ENCODE measurements around the gene CACNA1A. TPM values are rescaled to one million over a fixed set of nuclear protein-coding genes. Genes with fewer than 3 reads are reported as not detected.
A peak's percentile ranks its signal among the peaks of the same experiment; 100 is the strongest.
"Not testable (repeated sequence)": the region's sequence is repeated elsewhere in the genome, so short reads cannot be mapped to it uniquely, and the experiment has no call there.

CACNA1A gene
- total RNA-seq, 1 donor from 2014 or later: 26.7 TPM

DNA sequence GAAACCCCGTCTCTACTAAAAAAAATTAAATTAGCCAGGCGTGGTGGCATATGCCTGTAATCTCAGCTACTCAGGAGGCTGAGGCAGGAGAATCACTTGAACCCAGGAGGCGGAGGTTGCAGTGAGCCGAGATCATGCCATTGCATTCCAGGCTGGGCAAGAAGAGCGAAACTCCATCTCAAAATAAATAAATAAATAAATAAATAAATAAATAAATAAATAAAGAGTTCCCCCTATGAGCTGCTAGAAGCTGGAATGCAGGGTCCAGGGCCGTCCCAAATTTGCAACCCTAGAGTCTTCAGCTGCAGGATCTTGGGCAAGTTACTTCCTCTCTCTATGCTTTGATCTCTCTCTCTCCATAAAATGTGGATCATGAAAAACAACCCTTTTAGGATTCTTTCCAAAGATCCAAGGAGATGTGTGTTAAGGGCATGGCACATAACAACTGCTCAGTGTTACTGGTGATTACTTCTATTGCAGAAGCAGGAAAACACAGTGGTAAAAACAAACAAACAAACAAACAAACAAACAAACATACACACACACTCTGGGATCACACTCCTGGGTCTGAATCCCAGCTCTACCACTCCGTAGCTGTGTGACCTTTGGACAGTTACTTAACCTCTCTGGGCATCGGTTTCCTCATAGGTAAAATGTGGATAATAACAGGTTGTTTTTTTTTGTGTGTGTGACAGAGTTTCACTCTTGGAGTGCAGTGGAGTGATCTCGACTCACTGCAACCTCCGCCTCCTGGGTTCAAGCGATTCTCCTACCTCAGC, 78.8 kb downstream of the CACNA1A start:
- no peak for DNase-seq (ENCODE audit: low spot score)

DNA sequence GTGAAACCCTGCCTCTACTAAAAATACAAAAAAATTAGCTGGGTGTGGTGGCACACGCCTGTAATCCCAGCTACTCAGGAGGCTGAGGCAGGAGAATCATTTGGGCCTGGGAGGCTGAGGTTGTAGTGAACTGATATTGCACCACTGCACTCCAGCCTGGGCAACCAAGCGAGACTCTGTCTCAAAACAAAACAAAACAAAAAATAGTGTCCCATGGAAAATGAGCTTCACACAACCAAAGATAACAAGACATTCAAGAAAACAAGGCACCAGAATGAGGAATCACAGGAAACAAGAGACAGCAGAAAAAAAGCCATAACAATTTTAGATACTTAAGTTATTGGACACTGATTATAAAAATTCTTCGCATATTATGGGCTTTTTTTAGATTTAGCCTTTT, 80.4 kb downstream of the CACNA1A start:
- DNase-seq (ENCODE audit: low spot score): not testable (repeated sequence)

DNA sequence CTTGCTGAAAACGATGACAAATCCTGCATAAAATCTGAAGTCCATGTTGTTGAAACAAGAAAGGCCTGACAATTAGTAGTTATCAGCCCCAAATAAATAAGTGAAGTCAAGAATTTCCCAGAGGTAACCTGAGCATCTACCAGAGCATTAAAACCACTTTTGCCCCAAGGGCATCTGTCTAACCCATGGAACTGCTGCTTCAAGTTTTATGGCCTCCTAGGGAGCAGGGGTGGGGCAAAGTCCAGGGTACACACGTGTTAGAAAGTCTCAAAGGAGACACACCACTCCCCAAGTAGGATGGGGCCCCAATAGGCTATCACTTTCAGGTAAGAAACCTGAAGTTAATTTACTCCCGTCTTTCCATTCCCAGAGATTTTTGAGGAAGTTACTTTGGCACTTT, 81.1 kb downstream of the CACNA1A start:
- DNase-seq (ENCODE audit: low spot score): no peak

DNA sequence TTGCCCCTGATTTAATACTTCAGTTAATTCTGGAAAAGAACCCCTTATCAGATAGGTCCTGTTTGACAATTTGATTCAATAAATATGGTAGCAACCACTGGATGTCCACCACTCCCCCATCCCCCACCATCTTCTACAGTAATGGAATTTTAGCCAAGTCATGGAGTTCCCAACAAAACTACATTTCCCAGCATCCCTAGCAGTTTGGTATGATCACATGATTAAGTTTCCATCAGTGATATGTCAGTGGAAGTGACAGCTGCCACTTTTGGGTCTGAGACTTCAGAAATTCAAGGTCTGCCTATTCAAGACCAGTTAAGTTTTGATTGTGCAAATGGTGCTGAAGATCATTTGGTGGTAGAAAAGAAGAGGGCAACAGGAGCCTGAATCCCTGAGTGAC, 85.5 kb downstream of the CACNA1A start:
- no peak for DNase-seq (ENCODE audit: low spot score)

GRCh38 chr19:13417054-13417453, 89.2 kb downstream of the CACNA1A start:
- no peak for DNase-seq (ENCODE audit: low spot score)

DNA sequence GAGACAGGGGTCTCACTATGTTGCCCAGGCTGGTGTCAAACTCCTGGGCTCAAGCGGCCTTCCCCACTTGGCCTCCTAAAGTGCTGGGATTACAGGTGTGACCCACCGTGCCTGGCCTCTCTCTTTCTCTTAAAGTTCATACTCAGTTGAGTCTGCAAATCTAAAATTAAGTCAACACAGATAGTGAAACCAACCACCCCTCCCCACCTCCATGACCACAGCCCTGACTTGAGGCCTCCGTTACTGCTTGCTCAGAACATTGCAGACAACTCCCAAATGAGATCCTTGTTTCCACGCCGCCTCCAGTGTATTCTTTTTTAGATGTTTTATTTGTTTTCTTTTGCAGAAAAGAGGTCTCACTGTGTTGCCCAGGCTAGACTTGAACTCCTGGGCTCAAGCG, 94.4 kb downstream of the CACNA1A start:
- no peak for DNase-seq (ENCODE audit: low spot score)

GRCh38 chr19:13410946-13411345, 95.3 kb downstream of the CACNA1A start:
- no peak for DNase-seq (ENCODE audit: low spot score)

GRCh38 chr19:13408889-13409518, 97.3 kb downstream of the CACNA1A start:
- no peak for DNase-seq (ENCODE audit: low spot score)

GRCh38 chr19:13404236-13404635, 102.0 kb downstream of the CACNA1A start:
- no peak for DNase-seq (ENCODE audit: low spot score)

GRCh38 chr19:13401388-13401787, 104.9 kb downstream of the CACNA1A start:
- no peak for DNase-seq (ENCODE audit: low spot score)

DNA sequence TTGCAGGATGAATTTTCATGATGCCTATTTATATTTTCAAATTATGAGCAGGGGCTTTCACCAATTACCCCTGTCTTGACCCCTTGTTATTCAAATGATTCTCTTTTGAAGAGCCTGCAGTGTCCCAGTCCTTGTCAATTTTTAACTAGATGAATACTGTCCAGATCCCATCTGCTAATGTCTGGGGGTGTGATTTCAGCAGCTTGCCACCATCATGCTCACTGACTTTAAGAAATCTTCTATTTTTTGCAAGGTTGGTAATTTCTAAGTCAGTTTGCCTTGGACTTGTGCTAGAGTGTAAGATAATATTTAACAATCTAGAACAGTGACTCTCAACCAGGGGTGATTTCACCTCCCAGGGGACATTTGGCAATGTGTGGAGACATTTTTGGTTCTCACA, 106.0 kb downstream of the CACNA1A start:
- DNase-seq (ENCODE audit: low spot score): no peak

DNA sequence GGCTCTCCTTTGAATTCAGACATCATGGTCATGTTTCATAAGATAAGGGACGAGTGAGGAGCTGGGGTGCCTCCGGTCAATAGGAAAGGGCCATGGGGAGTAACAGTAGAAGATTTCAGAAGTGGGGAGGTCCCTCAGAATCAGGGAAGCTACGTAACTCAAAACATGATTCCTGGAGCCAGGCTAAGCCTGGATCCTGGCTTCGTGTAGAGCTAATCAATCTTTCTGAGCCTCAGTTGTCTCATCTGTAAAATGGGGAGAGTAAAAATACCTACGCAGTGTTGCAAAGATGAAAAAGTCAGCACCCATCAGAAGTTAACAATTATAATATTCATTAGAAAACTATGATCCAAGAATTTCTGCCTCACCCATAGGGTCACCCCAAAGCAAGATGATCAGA, 106.5 kb downstream of the CACNA1A start:
- no peak for DNase-seq (ENCODE audit: low spot score)

DNA sequence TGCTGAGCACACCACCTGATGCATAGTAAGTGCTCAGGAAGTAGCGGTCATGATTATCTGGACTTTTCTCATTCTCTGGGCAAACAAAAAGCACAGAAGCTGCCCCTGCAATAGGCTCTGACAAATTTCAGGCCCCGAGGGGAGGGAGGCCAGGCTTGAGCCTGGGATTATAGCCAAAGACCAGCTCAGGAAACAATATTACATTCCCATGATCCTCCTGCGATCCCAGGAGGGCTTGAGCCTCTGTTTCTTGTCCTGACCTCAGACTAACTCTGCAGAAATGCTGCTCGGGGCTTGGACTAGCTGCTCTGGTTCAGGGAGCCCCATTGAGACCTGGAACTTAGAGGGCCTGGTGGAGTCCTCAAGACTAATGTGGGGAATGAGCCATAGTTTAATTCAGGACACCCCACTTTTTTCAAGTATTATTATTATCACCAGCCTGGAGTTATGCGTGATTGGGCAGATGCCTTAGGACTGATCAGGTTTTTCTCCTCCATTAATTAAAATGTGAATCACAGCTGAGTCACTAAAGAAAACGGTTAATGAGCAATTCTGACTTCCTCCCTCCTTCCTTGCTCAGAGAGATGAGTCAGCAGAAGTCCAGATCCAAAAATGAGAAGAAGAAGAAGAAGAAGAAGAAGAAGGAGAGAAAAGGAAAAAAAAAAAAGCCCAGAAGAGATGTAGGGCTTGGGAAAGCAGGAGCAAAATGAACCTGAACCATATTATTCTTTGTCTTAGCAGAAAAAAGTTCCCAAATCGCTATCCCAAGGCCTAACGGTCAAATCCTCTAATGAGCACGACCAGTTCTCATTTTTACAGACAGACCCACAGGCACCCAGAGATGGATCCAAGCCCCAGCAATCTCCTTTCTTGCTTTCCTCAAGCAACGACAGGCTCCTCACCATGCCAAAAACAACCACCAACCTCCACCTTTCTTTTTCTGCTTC, 107.2 kb downstream of the CACNA1A start:
- DNase-seq (ENCODE audit: low spot score): peak; percentile 39

DNA sequence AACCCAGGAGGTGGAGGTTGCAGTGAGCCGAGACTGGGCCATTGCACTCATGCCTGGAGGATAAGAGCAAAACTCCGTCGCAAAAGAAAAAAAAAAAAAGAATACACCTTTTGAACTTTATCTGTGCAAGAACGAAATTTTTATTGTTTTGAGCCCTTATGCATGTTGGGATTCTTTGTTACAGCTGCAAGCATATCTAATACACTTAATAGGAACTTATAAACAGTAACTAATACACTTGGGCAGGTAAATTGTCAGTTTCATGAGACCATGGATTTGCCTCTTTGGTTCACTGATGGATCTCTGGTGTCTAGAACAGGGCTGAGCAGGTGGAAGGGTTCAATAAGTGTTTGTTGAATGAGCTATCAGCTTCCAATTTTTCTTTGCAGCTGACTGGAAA, 108.1 kb downstream of the CACNA1A start:
- DNase-seq (ENCODE audit: low spot score): no peak

- DNase-seq (ENCODE audit: low spot score): peak; percentile 49
Measured at GRCh38 chr19:13396250-13397080, 109.8 kb downstream of the CACNA1A start.

DNA sequence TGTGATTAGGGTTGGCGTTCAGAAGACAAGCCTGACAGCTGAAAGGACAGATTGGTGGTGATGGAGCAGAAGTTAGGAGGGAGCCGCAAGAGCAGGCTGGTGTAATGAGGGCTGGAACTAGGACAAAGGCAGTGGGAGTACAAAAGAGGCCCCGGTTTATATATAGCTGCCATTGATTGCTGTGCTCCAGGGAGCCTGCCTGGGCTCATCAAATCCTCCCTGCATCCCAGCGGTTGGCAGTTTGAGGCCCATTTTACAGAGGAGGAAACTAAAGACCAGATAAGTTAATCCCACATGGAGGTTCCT, 123.7 kb downstream of the CACNA1A start:
- no peak for DNase-seq (ENCODE audit: low spot score)

DNA sequence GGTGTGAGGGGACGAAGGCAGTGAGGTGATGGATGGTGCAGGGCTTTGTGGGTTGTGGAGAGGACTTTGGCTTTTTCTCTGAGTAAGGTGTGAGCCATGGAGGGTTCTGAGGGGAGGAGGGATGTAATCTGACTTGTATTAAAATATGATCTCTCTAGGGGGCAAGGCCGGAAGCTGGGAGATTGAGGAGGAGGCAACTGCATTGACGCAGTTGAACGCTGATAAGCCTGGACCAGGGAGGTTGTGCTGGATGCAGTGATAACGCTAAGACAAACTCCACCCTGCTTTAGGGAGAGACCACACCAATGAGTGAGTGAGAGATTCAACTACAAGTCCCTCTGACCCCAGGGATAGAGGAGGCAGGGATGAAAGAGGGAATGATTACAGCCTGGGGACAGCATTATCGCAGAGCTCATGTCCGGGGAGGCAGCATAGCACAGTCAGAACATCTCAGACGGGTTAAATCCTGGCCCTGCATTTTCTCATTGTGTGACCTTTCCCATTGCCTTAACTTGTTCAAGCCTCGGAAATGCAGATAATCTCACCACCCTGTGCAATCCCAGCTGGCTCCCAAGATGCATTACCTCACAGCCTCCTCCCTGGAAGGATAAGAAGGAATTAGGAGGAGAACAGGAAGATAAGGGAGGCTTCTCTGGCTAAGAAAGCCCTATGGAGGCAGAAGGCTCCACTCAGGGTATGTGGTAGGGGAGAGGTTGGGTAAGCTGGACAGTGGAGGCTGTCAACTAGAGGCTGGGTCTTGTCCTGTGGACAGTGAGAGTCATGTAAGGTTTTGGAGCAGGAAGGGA, 124.2 kb downstream of the CACNA1A start:
- DNase-seq (ENCODE audit: low spot score): peak; percentile 94

- DNase-seq (ENCODE audit: low spot score): no peak
Measured at GRCh38 chr19:13376537-13376936, 129.7 kb downstream of the CACNA1A start.

DNA sequence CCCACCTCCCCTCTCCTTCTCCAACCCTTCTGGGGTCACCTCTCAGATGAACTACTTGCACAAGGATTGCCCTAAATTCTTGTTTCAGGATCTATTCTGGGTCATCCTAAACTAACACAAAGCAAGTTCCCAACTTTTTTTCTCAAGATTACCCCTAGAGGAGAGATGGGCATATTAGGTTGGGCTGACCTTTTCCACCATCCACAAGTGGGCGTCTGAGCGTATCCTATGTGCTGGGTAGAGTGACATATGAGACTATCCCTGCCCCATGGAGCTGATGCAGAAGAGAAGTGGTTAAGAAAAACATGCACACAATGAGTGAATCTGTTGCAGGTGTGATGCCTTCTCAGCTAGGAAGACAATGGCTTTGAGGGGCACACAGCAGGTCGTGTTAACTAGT, 132.7 kb downstream of the CACNA1A start:
- DNase-seq (ENCODE audit: low spot score): no peak

DNA sequence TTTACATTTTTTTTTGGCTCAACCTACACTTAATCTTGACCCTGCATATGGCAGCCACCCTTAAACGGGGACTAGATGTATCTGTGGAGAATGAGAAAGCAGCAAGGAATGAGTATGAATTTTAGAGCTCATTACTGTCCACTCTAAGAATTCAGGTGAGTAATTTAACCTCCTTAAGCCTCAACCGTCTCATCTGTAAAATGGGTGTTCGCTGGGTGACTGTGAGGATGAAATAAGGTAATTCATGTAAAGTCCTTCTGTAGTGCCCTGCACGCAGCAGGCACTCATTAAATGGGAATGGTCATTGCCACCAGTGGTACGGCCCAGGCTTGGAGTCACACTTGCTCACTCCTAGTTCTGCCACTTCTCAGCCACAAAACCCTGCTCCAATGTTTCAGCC, 135.3 kb downstream of the CACNA1A start:
- DNase-seq (ENCODE audit: low spot score): no peak

Measured in umbilical cord (tissue), 2 donors.